RWPE2 (cell line): ENCODE data around the gene SORCS3.

Experiments
- ATAC-seq: fragments of 200-7000 bp; cut with Tn5 transposase; 3 replicates; pipeline ENCODE4 v1.9.1; 2021; ENCODE audit warnings: low read depth
- DNase-seq: peaks from one replicate; pipeline ENCODE4 v3.0.0-alpha.2; 2020; ENCODE audit warnings: low spot score
- H3K27ac ChIP-seq: fragments of 450-650 bp; 2 replicates; pipeline ENCODE4 v1.5.1; 2017; ENCODE audit warnings: mild to moderate bottlenecking; ENCODE audit not compliant: poor library complexity, severe bottlenecking
- H3K27me3 ChIP-seq: fragments of 250-450 bp; sonication (Bioruptor Pico); 2 replicates; pipeline ENCODE4 v1.5.1; 2021; ENCODE audit warnings: mild to moderate bottlenecking, moderate library complexity; ENCODE audit not compliant: insufficient read depth, poor library complexity, severe bottlenecking
- H3K36me3 ChIP-seq: fragments of 250-450 bp; sonication (Bioruptor Pico); 2 replicates; pipeline ENCODE4 v1.5.1; 2020; ENCODE audit warnings: low read depth, mild to moderate bottlenecking, moderate library complexity
- H3K4me1 ChIP-seq: fragments of 250-450 bp; sonication (Bioruptor Pico); 2 replicates; pipeline ENCODE4 v1.5.1; 2021; ENCODE audit warnings: mild to moderate bottlenecking, moderate library complexity; ENCODE audit not compliant: insufficient read depth, poor library complexity, severe bottlenecking
- H3K4me3 ChIP-seq: fragments of 250-450 bp; sonication (Bioruptor Pico); 2 replicates; pipeline ENCODE4 v1.5.1; 2021; ENCODE audit warnings: mild to moderate bottlenecking, moderate library complexity; ENCODE audit not compliant: severe bottlenecking
- H3K9me3 ChIP-seq: fragments of 250-450 bp; sonication (Bioruptor Pico); 2 replicates; pipeline ENCODE4 v1.5.1; 2021; ENCODE audit warnings: mild to moderate bottlenecking, moderate library complexity; ENCODE audit not compliant: severe bottlenecking
- TF ChIP-seq, protein P1 (sequence below): fragments of 450-650 bp; IDR thresholded peaks from one replicate; pipeline ENCODE4 v1.5.1; 2017; ENCODE audit warnings: mild to moderate bottlenecking, moderate library complexity; ENCODE audit not compliant: poor library complexity, severe bottlenecking

SORCS3 gene

DNA sequence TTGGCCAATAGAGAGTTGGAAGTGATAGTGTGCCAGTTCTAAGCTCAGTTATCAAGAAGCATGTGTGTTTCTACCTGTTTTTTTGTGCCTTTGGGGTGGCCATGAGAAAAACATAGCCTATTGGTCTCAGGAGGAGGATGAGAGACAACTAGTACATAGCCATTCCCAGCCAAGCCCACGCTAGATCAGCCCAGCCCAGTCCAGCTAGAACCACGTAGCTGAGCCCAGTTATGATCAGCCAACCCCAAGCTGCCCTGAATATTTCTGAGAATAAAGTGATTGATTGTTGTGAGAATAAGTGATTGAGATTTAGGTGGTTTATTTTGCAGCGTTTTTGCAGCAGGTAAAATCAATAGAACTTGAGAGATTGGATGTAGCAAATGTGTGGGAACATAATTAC lies 15.9 kb downstream of the SORCS3 start:
- H3K4me1 ChIP-seq, result no peaks in the 10 kb centered on the region
- TF ChIP-seq, protein P1, sequence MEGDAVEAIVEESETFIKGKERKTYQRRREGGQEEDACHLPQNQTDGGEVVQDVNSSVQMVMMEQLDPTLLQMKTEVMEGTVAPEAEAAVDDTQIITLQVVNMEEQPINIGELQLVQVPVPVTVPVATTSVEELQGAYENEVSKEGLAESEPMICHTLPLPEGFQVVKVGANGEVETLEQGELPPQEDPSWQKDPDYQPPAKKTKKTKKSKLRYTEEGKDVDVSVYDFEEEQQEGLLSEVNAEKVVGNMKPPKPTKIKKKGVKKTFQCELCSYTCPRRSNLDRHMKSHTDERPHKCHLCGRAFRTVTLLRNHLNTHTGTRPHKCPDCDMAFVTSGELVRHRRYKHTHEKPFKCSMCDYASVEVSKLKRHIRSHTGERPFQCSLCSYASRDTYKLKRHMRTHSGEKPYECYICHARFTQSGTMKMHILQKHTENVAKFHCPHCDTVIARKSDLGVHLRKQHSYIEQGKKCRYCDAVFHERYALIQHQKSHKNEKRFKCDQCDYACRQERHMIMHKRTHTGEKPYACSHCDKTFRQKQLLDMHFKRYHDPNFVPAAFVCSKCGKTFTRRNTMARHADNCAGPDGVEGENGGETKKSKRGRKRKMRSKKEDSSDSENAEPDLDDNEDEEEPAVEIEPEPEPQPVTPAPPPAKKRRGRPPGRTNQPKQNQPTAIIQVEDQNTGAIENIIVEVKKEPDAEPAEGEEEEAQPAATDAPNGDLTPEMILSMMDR, result no peak
- H3K36me3 ChIP-seq, result no peaks in the 10 kb centered on the region
- ATAC-seq, result no peak
- no peak overlapping the region for H3K27ac ChIP-seq
- no peak for DNase-seq
- H3K4me3 ChIP-seq, result no peak overlapping the region
- peaks cover 14% of the 10 kb centered on the region for H3K27me3 ChIP-seq
- no peaks in the 10 kb centered on the region for H3K9me3 ChIP-seq

DNA sequence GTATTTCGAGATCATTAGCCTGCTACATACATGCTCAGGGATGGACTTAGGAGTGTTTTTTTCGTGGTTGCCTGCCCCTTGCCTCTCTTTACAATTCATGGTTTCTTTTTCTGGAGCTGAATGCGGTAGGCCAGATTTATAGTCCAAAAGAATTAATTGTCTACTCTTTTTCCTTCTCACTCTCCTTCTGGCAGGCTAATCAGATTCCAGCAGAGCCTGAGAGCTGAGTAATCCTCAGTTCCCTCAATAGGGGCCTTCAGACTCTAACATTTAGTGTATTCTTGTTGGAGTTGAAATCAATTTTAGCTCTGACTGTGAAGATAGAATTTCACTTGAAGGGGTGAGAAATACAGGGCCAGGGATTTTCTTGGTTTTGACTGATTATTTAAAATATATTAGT lies 16.4 kb downstream of the SORCS3 start:
- Histone ChIP-seq H3K27ac (no peak overlapping the region), H3K9me3 (no peaks in the 10 kb centered on the region), H3K27me3 (peaks cover 14% of the 10 kb centered on the region), H3K4me1 (no peaks in the 10 kb centered on the region), H3K4me3 (no peak overlapping the region), H3K36me3 (no peaks in the 10 kb centered on the region)
- no peak for ATAC-seq
- DNase-seq, result no peak
- TF ChIP-seq, protein P1, result no peak

DNA sequence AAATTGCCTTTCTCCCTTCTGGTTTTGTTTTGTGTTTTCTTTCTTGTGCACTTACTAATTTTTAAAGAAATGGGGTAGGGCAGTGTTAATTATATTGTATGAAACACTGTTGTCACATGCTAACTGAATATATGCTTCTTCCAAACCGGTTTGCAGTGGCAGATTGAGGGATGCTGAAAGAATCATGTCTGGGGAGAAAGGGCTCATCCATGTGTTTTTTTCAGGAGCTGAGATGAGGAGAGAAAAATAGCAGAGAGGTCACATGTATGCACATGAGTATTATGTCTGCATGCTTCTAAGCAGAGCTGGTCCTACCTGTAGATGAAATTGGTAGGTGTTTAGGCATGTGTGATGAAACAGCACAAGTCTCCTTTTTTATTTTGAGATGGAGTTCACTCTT lies 17.0 kb downstream of the SORCS3 start:
- DNase-seq (no peak), ATAC-seq (no peak)
- H3K4me1 ChIP-seq, result no peaks in the 10 kb centered on the region
- H3K27me3 ChIP-seq, result peaks cover 14% of the 10 kb centered on the region
- H3K27ac ChIP-seq, result no peak overlapping the region
- TF ChIP-seq, protein P1, result no peak
- no peak overlapping the region for H3K4me3 ChIP-seq
- no peaks in the 10 kb centered on the region for H3K9me3 ChIP-seq
- H3K36me3 ChIP-seq, result no peaks in the 10 kb centered on the region

DNA sequence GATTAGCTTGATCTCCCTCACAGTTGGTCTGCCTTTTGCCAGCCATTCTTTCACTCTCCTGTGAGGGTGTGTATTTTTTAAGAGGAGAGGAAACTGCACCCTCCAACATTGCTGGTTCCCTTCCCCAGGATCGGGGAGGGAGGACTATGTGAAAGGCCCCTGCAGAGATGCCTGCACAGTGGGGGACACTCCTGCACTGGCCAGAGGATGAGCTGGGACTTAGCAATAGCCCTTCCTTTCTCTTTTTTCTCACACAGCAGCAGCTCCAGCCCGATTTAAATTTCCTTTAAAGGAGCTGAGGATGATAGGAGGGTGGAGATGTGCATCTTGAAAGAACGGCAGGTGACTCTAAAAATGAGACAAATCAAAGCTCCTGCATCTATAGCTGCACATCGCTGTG lies 18.7 kb downstream of the SORCS3 start:
- H3K27me3 ChIP-seq, result peaks cover 14% of the 10 kb centered on the region
- ATAC-seq (no peak), DNase-seq (no peak)
- no peak overlapping the region for H3K27ac ChIP-seq
- H3K36me3 ChIP-seq, result no peaks in the 10 kb centered on the region
- no peaks in the 10 kb centered on the region for H3K9me3 ChIP-seq
- H3K4me1 ChIP-seq, result no peaks in the 10 kb centered on the region
- no peak overlapping the region for H3K4me3 ChIP-seq
- TF ChIP-seq, protein P1, result no peak

DNA sequence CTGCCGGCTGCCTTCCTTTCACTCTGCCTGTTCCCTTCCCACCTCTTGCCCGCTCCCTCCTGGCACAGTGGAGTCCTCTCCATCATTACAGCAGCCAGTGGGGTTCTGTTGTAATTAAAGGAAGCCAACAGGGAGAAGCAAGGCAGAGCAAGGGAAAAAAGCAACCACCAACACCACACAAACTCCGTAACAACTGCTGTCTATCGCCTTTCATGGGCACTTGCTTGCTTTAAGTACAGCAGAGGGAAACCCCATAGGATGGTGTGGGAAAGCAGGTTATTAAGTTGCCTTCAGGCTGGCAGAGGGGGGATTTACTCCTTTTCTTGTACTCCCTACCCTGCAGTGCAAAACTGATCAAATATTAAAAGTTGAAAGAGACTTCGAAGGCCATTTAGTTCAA lies 22.0 kb downstream of the SORCS3 start:
- Histone ChIP-seq H3K36me3 (no peaks in the 10 kb centered on the region), H3K27me3 (peaks cover 14% of the 10 kb centered on the region), H3K9me3 (no peaks in the 10 kb centered on the region), H3K4me3 (no peak overlapping the region), H3K27ac (no peak overlapping the region), H3K4me1 (no peaks in the 10 kb centered on the region)
- ATAC-seq, result no peak
- DNase-seq, result no peak
- TF ChIP-seq, protein P1, result no peak
